HEK293 (cell line): ENCODE measurements around the gene PDE8B.

Source experiments
- ZBTB26 ChIP-seq: fragments of 450-650 bp; formaldehyde crosslinking; optimal IDR thresholded peaks from 2 replicates; pipeline ENCODE3; 2016; ENCODE audit warnings: missing biosample characterization, mild to moderate bottlenecking, missing genetic modification characterization
- ZNF571 ChIP-seq: fragments of 450-650 bp; formaldehyde crosslinking; IDR thresholded peaks from 2 replicates; pipeline ENCODE4 v1.5.0; 2017; ENCODE audit warnings: missing biosample characterization, missing genetic modification characterization
- ZNF639 ChIP-seq: fragments of 450-650 bp; formaldehyde crosslinking; IDR thresholded peaks from 2 replicates; pipeline ENCODE4 v1.5.1; 2016; ENCODE audit warnings: missing biosample characterization, missing genetic modification characterization
- TF ChIP-seq, protein P1 (sequence below): fragments of 450-650 bp; formaldehyde crosslinking; IDR thresholded peaks from 2 replicates; pipeline ENCODE4 v1.5.1; 2016; ENCODE audit warnings: missing biosample characterization, missing genetic modification characterization

GRCh38 chr5:77359231-77359630 lies 148.8 kb downstream of the PDE8B start:
- TF ChIP-seq, protein P1, sequence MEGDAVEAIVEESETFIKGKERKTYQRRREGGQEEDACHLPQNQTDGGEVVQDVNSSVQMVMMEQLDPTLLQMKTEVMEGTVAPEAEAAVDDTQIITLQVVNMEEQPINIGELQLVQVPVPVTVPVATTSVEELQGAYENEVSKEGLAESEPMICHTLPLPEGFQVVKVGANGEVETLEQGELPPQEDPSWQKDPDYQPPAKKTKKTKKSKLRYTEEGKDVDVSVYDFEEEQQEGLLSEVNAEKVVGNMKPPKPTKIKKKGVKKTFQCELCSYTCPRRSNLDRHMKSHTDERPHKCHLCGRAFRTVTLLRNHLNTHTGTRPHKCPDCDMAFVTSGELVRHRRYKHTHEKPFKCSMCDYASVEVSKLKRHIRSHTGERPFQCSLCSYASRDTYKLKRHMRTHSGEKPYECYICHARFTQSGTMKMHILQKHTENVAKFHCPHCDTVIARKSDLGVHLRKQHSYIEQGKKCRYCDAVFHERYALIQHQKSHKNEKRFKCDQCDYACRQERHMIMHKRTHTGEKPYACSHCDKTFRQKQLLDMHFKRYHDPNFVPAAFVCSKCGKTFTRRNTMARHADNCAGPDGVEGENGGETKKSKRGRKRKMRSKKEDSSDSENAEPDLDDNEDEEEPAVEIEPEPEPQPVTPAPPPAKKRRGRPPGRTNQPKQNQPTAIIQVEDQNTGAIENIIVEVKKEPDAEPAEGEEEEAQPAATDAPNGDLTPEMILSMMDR (tag by site-specific recombination) = no peak
- no peak for TF ChIP-seq ZNF639 (tag by site-specific recombination)
- no peak for TF ChIP-seq ZBTB26 (tag by site-specific recombination)
- no peak for TF ChIP-seq ZNF571 (tag by site-specific recombination)
